ENCODE results near the gene DENND2A. TPM values are rescaled to one million over a fixed set of nuclear protein-coding genes. Genes with fewer than 3 reads are reported as not detected.
"Not testable (repeated sequence)": the region's sequence is repeated elsewhere in the genome, so short reads cannot be mapped to it uniquely, and the experiment has no call there.

The DENND2A gene
- total RNA-seq, 2 donors from 2014 or later: 9.6 to 19.0 TPM

DNA sequence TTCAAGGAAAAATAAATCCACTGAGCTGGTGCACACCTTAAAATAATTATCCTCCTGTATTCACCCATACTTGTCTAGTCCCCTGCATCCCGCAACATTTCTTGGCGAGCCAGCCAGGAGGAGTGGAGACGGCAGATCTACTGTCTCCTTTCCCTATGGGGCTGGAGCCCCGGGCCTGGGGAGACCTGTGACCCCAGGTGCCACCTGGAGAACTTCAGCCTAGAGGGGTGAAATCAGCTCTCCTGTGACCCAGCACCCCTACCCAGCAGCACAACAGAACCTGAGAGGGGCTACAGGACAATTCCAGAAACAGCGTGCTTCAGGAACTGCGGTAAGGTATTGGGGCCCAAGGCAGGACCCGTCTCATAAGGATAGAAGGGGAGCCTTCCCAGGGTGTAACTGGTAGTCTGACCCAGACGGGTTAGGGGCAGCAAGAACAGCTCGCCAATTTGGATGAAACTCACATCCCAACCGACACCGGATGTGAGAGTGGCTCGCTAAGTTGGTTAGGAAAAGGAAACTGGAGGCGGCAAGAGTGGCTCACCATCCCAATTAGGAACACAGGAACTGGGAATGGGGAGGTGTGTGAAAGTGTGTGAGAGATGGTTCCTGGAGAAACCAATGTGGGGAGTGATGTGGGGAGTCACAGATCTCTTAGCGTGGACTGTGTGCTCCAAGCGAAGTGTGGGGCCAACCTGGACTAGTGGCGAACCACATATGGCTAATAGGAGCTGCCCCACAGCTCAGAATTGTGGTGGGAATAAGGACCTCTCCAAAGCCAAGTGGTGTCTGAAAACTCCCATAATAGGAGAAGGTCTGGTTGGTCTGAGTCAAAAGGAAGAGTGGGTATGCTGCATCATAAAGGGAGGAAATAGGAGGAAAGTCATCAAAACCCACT lies 15.1 kb upstream of the DENND2A start:
- no peak for DNase-seq
- no peak for ATAC-seq

DNA sequence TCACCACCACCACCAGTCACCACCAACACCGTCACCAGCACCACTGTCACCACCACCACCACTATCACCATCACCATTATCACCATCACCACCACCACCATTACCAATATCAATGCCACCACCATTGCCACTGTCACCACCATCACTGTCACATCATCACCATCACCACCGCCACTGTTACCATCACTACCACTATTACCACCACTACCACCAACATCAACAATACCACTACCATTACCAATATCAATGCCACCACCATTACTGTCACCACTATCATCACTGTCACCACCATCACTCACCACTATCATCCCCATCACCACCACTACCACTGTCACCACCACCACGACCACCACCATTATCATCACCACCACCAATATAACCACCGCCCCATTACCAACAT lies 14.0 kb upstream of the DENND2A start:
- ATAC-seq (no peak), DNase-seq (no peak)
- intact Hi-C loops (cut with DNase I): loop anchor here in 1 of 2 donors (5.0 kb wide), 1 partner anchor 177 kb away; the partner anchor contains the start of gene MKRN1

More for the DNA sequence above, 15.1 kb upstream of the DENND2A start:
- intact Hi-C loops (cut with DNase I): no loop called here

DNA sequence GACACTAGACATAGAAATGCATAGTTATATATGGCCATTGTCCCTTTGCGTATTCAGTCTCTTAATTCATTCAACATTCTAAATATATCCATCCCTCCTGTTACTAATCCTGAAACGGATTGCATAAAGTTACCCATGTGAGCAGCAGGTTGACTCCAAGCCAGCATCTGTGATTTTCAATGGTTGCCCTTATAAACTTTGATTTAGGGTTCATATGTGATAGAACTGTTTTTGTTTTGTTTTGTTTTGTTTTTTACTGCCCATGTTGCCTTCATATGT lies 13.4 kb upstream of the DENND2A start:
- no peak for ATAC-seq
- intact Hi-C loops (cut with DNase I): loop anchor here in 1 of 2 donors (5.0 kb wide), 1 partner anchor 177 kb away; the partner anchor contains the start of gene MKRN1

DNA sequence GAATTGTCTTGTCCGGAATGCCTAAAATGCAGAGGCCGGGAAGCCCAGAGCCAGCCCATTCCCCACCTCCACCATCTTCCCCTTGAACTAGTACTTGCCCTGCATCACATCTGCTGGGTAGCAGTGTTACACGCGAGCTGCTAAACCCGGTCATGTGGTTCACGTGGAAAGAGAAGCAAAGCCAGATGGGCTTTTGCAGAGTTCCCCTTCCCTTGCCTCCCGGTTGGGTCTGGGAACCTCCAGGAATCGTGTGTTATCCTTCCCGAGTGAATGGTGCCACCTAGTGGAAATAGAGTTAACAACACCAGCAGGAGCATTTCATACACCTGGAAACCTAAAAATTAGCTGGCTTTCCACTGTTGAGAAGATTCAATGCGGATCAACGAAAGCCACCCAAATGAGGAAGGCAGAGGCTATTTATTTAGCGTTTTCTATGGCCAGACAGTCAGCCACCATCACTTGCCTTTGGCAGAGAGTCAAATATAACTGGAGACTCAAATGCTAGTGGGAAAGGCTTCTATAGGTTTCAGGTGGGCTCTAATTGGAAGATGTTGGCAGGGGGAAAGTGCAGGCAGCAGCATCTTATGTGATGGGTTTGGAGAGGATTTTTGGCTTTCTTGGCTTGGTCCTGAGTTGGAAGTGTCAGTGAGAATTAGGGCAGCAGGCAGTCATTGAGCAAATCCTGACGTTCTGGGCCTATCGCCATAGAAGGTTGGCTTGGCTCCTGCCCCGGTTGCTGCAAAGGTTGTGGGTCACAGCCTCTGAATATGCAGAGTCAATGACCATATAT lies 12.9 kb upstream of the DENND2A start:
- intact Hi-C loops (cut with DNase I): loop anchor here (1.0 to 5.0 kb wide), 3 partner anchors 135 to 176 kb away; partner anchors contain the start of gene MKRN1 (in 1 of the 2)
- ATAC-seq (peak; percentile 62 to 73), DNase-seq (peak; percentile 51)

More for the DNA sequence above, 13.4 kb upstream of the DENND2A start:
- no peak for DNase-seq

DNA sequence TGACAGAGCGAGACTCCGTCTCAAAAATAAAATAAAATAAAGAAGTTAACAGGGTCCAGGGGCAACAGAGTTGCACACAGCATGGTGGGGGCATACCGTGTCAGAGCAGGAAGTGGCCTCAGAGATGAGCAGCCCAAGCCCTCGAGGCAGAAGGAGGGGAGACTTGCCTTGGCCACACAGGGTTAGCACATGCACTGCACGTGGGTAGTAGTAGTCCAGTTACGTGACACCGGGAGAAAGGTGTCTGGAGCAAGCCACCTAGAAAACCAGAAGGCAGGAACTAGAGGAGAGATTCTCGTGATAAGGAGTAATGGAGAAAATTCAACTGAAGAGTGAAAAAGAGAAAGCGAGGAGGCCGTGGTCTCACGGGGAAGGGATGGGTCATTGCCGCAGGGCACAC lies 9.8 kb upstream of the DENND2A start:
- ATAC-seq (no peak), DNase-seq (no peak)
- intact Hi-C loops (cut with DNase I): loop anchor here in 1 of 2 donors (5.0 kb wide), 1 partner anchor 173 kb away; the partner anchor contains the start of gene MKRN1

DNA sequence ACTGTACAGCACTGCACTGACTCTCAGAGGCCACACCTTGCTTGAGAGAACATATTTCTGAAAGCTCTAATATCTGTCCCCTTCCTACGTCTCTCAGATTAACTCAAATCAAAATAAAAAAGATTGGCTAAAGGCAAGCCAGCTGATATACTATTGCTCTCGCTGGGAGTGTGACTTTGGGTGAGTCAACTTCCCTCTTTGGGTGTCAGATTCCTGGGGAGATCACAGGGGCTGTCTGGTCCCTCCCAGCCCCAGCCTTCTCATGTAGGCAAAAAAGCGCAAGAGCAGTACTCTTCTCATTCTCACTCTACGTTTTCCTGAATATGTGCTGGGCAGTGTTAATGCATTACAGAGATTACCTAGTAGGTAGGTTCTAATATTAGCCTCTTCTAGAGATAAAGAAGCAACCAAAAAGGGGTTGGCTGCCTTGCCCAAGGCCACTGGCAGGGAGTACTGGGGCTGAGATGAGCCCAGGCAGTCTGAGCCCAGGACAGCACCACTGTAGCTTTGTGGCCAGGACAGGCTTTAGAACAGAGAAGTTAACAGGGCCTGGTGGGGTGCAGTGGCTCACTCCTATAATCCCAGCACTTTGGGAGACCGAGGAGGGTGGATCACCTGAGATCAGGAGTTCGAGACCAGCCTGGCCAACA lies 9.1 kb upstream of the DENND2A start:
- DNase-seq (no peak), ATAC-seq (peak in 1 of 2 donors; percentile 22)
- intact Hi-C loops (cut with DNase I): loop anchor here in 1 of 2 donors (5.0 kb wide), 1 partner anchor 172 kb away; the partner anchor contains the start of gene MKRN1

DNA sequence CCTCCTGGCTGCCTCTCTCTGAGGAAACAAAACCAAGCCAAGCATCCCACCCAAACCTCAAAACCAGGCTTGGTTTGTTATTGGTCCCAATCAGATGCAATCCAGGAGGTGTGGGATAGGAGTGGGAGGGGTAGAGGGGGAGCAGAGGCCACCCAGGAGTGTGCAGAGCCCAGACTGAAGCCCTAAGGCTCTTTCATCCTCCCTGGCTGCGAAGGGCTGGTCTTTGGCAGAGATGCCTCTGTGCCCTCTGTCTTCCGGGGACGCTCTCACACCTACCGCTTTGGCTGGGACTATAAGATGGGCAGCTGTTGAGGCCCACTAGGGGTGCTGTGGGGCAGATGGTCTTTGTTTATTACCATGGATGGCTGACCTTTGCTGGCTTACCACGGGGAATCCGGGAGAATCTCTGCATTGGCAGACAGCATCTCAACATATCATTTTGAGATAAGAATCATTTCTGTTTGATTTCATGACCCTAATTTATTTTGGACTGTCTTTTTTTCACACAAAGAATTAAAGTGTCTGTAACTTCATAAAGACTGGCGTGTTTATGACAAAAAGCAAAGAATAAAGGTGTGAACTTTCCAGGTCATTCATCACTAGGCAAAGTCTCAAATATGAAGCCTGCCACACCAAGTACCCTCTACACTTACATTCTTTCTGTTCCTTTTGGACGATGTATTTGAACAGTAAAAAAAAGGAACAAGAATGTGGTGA lies 6.5 kb upstream of the DENND2A start:
- intact Hi-C loops (cut with DNase I): no loop called here
- DNase-seq (peak; percentile 39), ATAC-seq (peak; percentile 65 to 78)

DNA sequence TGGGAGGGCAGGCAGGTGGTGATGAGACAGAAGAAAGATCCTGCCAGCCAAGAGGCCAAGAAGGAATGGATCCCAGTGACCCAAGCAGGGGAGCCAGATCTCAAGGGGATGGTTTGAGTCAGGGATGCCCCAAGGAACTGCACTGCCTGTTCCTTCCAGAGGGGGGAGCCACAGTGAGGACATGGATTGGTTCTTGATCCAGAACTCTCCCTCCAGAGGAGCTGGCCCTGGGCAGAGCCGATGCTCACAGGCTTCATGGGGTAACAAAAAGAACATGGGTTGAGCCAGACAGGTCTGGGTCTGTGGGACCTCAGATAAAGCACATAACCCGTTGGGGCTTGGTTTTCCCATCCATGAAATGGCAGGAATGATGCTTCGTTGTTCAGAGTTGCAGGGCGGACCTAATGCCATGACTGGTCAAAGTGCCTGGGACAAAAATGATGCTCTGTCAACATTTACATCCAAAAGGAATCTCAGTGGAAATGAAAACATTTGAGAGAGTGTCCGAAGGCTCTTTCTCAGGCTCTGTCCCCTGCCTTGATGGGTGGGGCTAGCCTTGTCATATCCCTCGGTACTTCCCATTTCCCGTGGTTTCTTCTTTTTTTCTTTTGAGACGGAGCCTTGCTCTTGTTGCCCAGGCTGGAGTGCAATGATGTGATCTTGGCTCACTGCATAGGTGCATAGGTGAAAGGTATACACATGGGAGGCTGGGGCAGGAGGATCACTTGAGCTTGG lies 4.7 kb upstream of the DENND2A start:
- no peak for DNase-seq
- intact Hi-C loops (cut with DNase I): no loop called here
- no peak for ATAC-seq

DNA sequence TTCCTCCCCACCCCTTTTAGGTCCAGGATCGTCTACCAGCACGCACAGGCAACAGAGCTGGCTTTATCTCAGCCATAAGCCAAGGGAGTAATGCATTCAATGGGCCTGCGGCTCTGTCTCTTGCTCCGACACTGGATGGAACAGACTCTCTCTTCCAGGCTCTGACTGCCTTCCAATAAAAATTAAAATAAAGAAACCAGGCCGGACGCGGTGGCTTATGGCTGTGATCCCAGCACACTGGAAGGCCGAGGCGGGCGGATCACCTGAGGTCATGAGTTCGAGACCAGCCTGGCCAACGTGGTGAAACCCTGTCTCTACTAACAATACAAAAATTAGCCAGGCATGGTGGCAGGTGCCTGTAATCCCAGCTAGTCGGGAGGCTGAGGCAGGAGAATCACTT lies 4.1 kb upstream of the DENND2A start:
- DNase-seq; ATAC-seq; intact Hi-C loops (cut with DNase I): not testable (repeated sequence)

DNA sequence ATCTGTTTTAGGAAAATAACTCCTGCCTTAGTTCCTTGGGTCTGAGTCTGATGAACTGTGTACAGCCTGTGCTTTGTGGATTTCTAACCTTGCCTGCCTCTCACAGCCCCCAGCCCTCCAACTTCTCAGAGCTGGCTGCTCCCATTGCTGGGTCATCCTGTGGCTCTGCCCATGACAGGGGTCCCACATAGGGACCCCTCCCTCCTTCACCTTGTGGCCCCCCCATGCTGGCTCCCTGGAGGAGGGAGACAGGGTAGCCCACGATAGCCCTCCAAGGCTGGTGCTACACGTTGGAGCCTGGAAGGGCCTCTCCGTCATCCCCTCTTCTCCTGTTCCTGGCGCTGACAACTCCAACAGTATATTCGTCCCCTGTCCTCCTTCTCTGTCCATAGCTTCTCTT lies 2.8 kb upstream of the DENND2A start:
- DNase-seq (no peak), ATAC-seq (no peak)
- intact Hi-C loops (cut with DNase I): no loop called here

DNA sequence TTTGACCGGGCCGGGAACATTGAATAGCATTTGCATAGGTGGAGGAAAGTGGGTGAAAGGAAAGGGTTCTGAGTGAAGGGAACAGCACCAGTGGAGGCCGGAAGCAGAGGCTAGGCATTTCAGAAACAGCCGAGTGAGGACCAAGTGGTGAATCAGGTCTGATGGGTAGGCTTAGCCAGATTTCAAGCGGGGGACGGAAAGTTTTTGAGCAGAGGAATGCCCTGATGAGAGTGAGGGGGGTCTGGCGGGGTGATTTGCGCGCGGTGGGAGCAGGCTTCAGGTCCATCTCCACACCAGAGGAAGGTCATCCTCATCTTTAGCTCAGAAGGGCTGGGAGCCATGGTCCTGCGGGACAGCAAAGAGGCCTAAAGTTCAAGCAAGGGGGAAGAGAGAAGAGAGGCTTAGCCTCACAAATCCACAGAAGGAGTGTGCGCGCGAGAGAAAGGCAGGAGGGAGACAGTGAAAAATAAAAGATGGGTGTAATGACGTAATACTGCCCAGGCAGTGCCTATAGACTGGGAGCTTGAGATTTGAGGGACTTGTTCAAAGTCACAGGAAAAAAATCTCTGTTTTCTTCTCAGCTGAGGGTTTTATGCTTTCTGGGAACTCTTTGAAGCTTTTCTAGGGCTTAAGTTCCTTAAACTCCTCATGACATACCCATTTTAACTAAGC lies 1.0 kb upstream of the DENND2A start:
- intact Hi-C loops (cut with DNase I): no loop called here
- DNase-seq: no peak
- no peak for ATAC-seq

DNA sequence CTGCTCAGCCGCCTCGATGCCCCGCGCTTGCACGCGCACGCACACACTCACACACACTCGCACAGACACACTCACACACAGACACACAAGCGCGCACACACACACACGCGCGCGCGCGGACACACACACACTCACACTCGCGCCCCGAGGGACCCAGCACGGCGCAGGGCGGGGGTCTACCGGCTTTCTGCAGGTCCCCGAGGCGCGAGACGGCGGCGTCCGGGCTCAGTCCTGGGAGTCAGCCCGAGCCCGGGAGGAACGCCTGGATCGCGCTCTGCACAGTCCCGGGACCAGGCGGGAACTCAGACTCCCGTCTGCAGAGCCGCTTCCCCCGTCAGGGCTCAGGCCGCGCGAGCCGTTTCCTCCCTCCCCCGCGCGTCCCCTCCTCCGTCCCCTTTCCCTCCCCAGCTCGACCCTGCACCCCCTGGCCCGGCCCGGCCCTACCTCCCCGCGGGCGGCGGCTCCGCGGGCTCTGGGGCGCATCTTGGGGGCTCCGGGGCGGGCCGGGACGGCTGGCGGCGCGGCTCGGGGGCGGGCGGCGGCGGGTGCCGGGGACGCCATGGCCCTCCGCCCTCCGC lies 464 bp downstream of the DENND2A start:
- DNase-seq (peak; percentile 69), ATAC-seq (peak; percentile 60 to 64)
- intact Hi-C loops (cut with DNase I): no loop called here

DNA sequence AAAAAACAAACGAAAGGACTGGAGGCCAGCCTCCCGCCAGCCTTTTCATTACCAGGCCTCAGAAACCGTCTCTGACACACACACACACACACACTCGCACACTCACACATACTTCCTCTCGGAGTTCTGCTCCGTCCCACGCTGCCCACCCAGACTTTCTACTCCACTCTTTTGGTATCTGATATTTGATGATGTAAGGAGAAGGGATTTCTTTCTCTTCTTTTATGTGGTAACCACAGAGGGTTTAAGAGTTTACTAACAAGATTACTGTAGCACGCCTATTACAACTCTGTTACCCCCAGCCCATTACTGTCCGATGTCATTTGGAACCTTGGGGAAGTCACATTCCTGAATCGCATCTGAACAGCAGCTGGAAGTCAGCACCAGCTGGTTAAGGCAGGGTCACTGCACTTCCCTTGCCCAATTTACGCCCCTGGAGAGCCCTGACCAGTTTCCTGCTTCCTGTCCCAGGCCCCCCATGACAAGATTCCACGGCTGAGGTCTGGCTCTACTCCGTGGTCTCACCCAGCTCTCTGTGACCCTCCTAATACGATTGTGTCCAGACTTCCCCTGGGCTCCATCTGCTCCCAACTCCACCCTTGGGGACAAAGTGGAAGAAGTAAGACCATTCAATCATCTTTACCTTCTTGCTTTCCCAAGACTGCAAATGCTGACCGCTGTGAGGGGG lies 1.1 kb downstream of the DENND2A start:
- intact Hi-C loops (cut with DNase I): no loop called here
- DNase-seq: peak; percentile 55
- ATAC-seq: peak; percentile 49 to 56

DNA sequence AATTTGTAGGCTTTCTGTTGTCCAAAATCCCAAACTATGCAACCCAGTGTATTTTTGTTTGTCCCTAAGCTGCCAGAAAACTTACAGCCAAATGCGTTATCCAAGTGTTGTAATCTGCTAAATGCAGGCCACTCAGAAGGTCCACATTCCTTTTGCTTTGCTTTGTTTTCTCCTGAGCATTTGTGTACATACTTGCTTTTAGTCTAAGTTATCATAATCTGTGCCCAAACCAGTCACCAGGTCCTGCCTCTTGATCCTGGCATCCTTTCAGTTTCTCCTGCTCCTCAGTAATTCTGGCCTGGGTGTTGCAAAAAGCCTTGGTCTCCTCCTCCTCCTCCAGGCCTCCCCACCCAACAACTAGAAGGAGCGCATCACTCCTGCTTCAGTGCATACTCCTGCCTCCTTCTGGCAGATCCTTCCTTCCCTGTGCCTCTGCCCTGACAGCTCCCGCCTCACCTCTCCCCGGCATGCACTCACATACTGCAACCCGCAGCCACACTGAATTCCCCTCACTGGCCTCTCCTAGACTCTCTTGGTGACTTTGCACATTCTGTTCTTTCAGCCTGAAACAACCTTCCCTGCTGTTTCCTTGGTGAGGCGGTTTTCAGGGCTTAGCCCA lies 2.3 kb downstream of the DENND2A start:
- intact Hi-C loops (cut with DNase I): no loop called here
- peak in 1 of 2 donors; percentile 5 for ATAC-seq
- DNase-seq: no peak

DNA sequence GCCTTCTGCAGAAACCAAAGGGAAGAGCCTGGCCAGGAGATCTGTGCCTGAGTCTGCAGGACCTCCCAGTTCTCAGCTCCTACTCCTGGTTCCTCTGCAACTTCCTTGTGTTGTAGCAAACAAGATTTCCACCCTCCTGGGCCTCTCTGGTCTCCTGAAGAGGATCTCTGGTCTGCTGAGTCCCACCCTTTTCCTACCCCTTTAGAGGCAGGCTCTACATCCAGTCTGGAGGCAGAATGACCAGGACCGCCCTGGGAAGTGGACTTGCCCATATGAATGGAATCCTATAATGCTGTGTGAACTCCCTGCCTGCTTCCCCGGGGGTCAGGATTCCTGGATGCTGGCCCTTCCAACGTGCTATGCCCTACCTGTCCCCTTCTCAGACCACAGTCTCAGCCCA lies 3.2 kb downstream of the DENND2A start:
- intact Hi-C loops (cut with DNase I): no loop called here
- ATAC-seq (no peak), DNase-seq (no peak)

DNA sequence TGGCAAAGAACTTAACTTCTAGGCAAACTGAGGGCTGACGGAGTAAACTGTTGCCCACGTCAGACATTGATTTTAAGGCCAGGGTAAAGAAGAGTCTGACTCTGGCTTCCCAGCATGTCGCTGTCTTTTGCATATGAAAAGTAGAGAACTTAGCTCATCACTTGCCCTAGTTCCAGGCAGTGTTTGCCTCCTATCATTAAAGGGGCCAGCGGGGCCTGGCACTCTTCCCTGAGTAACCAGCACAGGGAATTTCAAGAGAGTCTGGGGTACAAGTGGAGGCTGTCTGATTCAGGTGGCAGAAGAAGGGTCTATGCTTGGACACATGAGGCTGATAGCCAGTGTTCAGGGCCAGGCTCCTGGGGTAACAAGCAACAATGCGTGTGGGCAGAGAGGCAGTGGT lies 4.8 kb downstream of the DENND2A start:
- ATAC-seq (no peak), DNase-seq (no peak)
- intact Hi-C loops (cut with DNase I): no loop called here
